HEK293 (cell line): ENCODE results near the gene REV3L.
"Not testable (repeated sequence)": the region's sequence is repeated elsewhere in the genome, so short reads cannot be mapped to it uniquely, and the experiment has no call there.

Experiments used
- BCL11A ChIP-seq: fragments of 450-650 bp; formaldehyde crosslinking; IDR thresholded peaks from 2 replicates; pipeline ENCODE4 v1.5.1; 2016; ENCODE audit warnings: low read depth, missing biosample characterization, missing genetic modification characterization
- HOXA7 ChIP-seq: sonication (generic); formaldehyde crosslinking; IDR thresholded peaks from 2 replicates; pipeline ENCODE4 v1.8.1; 2022; ENCODE audit warnings: missing genetic modification reagents, borderline replicate concordance
- IKZF3 ChIP-seq: fragments of 450-650 bp; IDR thresholded peaks from 2 replicates; pipeline ENCODE4 v1.5.0; 2018; ENCODE audit warnings: missing biosample characterization, mild to moderate bottlenecking, missing genetic modification characterization, moderate library complexity
- SP3 ChIP-seq: fragments of 450-650 bp; formaldehyde crosslinking; IDR thresholded peaks from 2 replicates; pipeline ENCODE4 v1.5.1; 2016; ENCODE audit warnings: missing biosample characterization, missing genetic modification characterization
- ZNF335 ChIP-seq: fragments of 450-650 bp; formaldehyde crosslinking; conservative IDR thresholded peaks from 2 replicates; pipeline ENCODE4 v1.5.1; 2016; ENCODE audit warnings: missing biosample characterization, missing genetic modification characterization
- ZNF366 ChIP-seq: fragments of 450-650 bp; formaldehyde crosslinking; conservative IDR thresholded peaks from 2 replicates; pipeline ENCODE4 v1.5.1; 2016; ENCODE audit warnings: missing biosample characterization, missing genetic modification characterization
- TF ChIP-seq, protein P1 (sequence below): fragments of 450-650 bp; formaldehyde crosslinking; IDR thresholded peaks from 2 replicates; pipeline ENCODE4 v1.5.1; 2016; ENCODE audit warnings: missing biosample characterization, missing genetic modification characterization
- TF ChIP-seq, protein P2 (sequence below): fragments of 450-650 bp; formaldehyde crosslinking; optimal IDR thresholded peaks from 2 replicates; pipeline ENCODE3; 2016; ENCODE audit warnings: missing biosample characterization, mild to moderate bottlenecking, missing genetic modification characterization
- TF ChIP-seq, protein P3 (sequence below): fragments of 450-650 bp; formaldehyde crosslinking; IDR thresholded peaks from 2 replicates; pipeline ENCODE4 v1.5.1; 2016; ENCODE audit warnings: missing biosample characterization, missing genetic modification characterization
- TF ChIP-seq, protein P4 (sequence below): fragments of 450-650 bp; formaldehyde crosslinking; IDR thresholded peaks from 2 replicates; pipeline ENCODE4 v1.5.1; 2016; ENCODE audit warnings: missing biosample characterization, missing genetic modification characterization
- TF ChIP-seq, protein P5 (sequence below): fragments of 450-650 bp; formaldehyde crosslinking; IDR thresholded peaks from 2 replicates; pipeline ENCODE4 v1.5.1; 2016; ENCODE audit warnings: missing biosample characterization, missing genetic modification characterization, borderline replicate concordance
- TF ChIP-seq, protein P6 (sequence below): fragments of 450-650 bp; formaldehyde crosslinking; IDR thresholded peaks from 2 replicates; pipeline ENCODE4 v1.5.1; 2016; ENCODE audit warnings: missing biosample characterization, missing genetic modification characterization

DNA sequence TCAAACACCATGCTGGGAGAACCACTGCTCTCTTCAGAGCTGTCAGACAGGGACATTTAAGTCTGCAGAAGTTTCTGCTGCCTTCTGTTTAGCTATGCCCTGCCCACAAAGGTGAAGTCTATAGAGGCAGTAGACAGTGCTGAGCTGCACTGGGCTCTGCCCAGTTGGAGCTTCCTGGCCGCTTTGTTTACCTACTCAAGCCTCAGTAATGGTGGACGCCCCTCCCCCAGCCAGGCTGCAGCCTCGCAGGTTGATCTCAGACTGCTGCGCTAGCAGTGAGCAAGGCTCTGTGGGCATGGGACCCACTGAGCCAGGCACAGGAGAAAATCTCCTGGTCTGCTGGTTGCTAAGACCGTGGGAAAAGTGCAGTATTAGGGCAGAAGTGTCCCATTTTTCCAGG is 24.2 kb upstream of the REV3L start:
- not testable (repeated sequence) for TF ChIP-seq IKZF3; ZNF366 (tag by site-specific recombination); ZNF335 (tag by site-specific recombination); SP3; BCL11A (tag by site-specific recombination); HOXA7 (CRISPR knock-in tag)
- TF ChIP-seq, protein P1, sequence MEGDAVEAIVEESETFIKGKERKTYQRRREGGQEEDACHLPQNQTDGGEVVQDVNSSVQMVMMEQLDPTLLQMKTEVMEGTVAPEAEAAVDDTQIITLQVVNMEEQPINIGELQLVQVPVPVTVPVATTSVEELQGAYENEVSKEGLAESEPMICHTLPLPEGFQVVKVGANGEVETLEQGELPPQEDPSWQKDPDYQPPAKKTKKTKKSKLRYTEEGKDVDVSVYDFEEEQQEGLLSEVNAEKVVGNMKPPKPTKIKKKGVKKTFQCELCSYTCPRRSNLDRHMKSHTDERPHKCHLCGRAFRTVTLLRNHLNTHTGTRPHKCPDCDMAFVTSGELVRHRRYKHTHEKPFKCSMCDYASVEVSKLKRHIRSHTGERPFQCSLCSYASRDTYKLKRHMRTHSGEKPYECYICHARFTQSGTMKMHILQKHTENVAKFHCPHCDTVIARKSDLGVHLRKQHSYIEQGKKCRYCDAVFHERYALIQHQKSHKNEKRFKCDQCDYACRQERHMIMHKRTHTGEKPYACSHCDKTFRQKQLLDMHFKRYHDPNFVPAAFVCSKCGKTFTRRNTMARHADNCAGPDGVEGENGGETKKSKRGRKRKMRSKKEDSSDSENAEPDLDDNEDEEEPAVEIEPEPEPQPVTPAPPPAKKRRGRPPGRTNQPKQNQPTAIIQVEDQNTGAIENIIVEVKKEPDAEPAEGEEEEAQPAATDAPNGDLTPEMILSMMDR (tag by site-specific recombination) = not testable (repeated sequence)
- TF ChIP-seq, protein P2, sequence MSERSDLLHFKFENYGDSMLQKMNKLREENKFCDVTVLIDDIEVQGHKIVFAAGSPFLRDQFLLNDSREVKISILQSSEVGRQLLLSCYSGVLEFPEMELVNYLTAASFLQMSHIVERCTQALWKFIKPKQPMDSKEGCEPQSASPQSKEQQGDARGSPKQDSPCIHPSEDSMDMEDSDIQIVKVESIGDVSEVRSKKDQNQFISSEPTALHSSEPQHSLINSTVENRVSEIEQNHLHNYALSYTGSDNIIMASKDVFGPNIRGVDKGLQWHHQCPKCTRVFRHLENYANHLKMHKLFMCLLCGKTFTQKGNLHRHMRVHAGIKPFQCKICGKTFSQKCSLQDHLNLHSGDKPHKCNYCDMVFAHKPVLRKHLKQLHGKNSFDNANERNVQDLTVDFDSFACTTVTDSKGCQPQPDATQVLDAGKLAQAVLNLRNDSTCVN (tag by site-specific recombination) = not testable (repeated sequence)
- TF ChIP-seq, protein P3, sequence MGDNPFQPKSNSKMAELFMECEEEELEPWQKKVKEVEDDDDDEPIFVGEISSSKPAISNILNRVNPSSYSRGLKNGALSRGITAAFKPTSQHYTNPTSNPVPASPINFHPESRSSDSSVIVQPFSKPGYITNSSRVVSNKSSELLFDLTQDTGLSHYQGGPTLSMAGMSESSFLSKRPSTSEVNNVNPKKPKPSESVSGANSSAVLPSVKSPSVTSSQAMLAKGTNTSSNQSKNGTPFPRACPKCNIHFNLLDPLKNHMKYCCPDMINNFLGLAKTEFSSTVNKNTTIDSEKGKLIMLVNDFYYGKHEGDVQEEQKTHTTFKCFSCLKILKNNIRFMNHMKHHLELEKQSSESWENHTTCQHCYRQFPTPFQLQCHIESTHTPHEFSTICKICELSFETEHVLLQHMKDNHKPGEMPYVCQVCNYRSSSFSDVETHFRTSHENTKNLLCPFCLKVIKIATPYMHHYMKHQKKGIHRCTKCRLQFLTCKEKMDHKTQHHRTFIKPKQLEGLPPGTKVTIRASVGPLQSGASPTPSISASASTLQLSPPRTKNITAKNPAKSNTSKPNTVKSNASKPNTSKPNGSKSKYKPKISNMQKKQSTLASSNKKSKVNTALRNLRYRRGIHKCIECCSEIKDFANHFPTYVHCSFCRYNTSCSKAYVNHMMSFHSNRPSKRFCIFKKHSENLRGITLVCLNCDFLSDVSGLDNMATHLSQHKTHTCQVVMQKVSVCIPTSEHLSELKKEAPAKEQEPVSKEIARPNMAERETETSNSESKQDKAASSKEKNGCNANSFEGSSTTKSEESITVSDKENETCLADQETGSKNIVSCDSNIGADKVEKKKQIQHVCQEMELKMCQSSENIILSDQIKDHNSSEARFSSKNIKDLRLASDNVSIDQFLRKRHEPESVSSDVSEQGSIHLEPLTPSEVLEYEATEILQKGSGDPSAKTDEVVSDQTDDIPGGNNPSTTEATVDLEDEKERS (tag by site-specific recombination) = not testable (repeated sequence)
- TF ChIP-seq, protein P4, sequence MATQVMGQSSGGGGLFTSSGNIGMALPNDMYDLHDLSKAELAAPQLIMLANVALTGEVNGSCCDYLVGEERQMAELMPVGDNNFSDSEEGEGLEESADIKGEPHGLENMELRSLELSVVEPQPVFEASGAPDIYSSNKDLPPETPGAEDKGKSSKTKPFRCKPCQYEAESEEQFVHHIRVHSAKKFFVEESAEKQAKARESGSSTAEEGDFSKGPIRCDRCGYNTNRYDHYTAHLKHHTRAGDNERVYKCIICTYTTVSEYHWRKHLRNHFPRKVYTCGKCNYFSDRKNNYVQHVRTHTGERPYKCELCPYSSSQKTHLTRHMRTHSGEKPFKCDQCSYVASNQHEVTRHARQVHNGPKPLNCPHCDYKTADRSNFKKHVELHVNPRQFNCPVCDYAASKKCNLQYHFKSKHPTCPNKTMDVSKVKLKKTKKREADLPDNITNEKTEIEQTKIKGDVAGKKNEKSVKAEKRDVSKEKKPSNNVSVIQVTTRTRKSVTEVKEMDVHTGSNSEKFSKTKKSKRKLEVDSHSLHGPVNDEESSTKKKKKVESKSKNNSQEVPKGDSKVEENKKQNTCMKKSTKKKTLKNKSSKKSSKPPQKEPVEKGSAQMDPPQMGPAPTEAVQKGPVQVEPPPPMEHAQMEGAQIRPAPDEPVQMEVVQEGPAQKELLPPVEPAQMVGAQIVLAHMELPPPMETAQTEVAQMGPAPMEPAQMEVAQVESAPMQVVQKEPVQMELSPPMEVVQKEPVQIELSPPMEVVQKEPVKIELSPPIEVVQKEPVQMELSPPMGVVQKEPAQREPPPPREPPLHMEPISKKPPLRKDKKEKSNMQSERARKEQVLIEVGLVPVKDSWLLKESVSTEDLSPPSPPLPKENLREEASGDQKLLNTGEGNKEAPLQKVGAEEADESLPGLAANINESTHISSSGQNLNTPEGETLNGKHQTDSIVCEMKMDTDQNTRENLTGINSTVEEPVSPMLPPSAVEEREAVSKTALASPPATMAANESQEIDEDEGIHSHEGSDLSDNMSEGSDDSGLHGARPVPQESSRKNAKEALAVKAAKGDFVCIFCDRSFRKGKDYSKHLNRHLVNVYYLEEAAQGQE (tag by site-specific recombination) = not testable (repeated sequence)
- TF ChIP-seq, protein P5, sequence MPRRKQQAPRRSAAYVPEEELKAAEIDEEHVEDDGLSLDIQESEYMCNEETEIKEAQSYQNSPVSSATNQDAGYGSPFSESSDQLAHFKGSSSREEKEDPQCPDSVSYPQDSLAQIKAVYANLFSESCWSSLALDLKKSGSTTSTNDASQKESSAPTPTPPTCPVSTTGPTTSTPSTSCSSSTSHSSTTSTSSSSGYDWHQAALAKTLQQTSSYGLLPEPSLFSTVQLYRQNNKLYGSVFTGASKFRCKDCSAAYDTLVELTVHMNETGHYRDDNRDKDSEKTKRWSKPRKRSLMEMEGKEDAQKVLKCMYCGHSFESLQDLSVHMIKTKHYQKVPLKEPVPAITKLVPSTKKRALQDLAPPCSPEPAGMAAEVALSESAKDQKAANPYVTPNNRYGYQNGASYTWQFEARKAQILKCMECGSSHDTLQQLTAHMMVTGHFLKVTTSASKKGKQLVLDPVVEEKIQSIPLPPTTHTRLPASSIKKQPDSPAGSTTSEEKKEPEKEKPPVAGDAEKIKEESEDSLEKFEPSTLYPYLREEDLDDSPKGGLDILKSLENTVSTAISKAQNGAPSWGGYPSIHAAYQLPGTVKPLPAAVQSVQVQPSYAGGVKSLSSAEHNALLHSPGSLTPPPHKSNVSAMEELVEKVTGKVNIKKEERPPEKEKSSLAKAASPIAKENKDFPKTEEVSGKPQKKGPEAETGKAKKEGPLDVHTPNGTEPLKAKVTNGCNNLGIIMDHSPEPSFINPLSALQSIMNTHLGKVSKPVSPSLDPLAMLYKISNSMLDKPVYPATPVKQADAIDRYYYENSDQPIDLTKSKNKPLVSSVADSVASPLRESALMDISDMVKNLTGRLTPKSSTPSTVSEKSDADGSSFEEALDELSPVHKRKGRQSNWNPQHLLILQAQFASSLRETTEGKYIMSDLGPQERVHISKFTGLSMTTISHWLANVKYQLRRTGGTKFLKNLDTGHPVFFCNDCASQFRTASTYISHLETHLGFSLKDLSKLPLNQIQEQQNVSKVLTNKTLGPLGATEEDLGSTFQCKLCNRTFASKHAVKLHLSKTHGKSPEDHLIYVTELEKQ (tag by site-specific recombination) = not testable (repeated sequence)
- TF ChIP-seq, protein P6, sequence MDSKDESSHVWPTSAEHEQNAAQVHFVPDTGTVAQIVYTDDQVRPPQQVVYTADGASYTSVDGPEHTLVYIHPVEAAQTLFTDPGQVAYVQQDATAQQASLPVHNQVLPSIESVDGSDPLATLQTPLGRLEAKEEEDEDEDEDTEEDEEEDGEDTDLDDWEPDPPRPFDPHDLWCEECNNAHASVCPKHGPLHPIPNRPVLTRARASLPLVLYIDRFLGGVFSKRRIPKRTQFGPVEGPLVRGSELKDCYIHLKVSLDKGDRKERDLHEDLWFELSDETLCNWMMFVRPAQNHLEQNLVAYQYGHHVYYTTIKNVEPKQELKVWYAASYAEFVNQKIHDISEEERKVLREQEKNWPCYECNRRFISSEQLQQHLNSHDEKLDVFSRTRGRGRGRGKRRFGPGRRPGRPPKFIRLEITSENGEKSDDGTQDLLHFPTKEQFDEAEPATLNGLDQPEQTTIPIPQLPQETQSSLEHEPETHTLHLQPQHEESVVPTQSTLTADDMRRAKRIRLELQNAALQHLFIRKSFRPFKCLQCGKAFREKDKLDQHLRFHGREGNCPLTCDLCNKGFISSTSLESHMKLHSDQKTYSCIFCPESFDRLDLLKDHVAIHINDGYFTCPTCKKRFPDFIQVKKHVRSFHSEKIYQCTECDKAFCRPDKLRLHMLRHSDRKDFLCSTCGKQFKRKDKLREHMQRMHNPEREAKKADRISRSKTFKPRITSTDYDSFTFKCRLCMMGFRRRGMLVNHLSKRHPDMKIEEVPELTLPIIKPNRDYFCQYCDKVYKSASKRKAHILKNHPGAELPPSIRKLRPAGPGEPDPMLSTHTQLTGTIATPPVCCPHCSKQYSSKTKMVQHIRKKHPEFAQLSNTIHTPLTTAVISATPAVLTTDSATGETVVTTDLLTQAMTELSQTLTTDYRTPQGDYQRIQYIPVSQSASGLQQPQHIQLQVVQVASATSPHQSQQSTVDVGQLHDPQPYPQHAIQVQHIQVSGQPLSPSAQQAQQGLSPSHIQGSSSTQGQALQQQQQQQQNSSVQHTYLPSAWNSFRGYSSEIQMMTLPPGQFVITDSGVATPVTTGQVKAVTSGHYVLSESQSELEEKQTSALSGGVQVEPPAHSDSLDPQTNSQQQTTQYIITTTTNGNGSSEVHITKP = not testable (repeated sequence)
